OCI-LY3 (cell line): Measurements from ENCODE around the gene GUCY1A2.

Experiments used
- CTCF ChIP-seq: fragments of 200-600, 300-600 bp; sonication (generic); IDR thresholded peaks from 2 replicates; pipeline ENCODE4 v1.5.1; 2014; ENCODE audit warnings: antibody characterized with exemption, low read length, low read depth
- EZH2phosphoT487 ChIP-seq: fragments of 200-600 bp; shearing (Covaris generic); IDR thresholded peaks from 2 replicates; pipeline ENCODE4 v1.6.1; 2018; ENCODE audit warnings: antibody characterized with exemption, mixed run types, low read depth

- TF ChIP-seq CTCF (no peak), EZH2phosphoT487 (no peak)
These were observed 21.6 kb downstream of the GUCY1A2 start for GRCh38 chr11:106996691-106997090.
